ENCODE measurements around the gene GCKR.

GRCh38 chr2:27451095-27451494 is 45.5 kb upstream of the GCKR start:
- no peak for TF ChIP-seq REST (IDR thresholded peaks at IDR 0.05; ENCODE audit: insufficient read depth in 1 of 2, low read depth in 2 of 2, low read length in 2 of 2)
- TF ChIP-seq POLR2AphosphoS5 (IDR thresholded peaks at IDR 0.05; ENCODE audit: low read depth, low read length), result no peak
- TF ChIP-seq TAF1 (IDR thresholded peaks at IDR 0.05; ENCODE audit: borderline replicate concordance, insufficient read depth, low read length), result no peak
- no peak for TF ChIP-seq SIN3A (IDR thresholded peaks at IDR 0.05; ENCODE audit: borderline replicate concordance, insufficient read depth, low read length)
- TF ChIP-seq FOXP2 (optimal IDR thresholded peaks at IDR 0.05; ENCODE audit: borderline replicate concordance, extremely low read depth, extremely low read length, insufficient read depth), result no peak

Measured in PFSK-1 (cell line).